Subcutaneous abdominal adipose tissue (tissue), 5 donors: ENCODE data around the gene TWF2.
"Not testable (repeated sequence)": the region's sequence is repeated elsewhere in the genome, so short reads cannot be mapped to it uniquely, and the experiment has no call there.

ENCODE experiments used
- H3K27ac ChIP-seq: one replicate; pipeline ENCODE4 v1.7.0; 2013; ENCODE audit warnings: low read depth, mild to moderate bottlenecking, inconsistent platforms, low read length, moderate library complexity
- H3K27me3 ChIP-seq, 5 donors: one replicate each; pipeline ENCODE4 v1.7.0; 2013; ENCODE audit warnings: low read length in 5 of 5, inconsistent platforms in 1 of 5; ENCODE audit not compliant: control insufficient read depth in 5 of 5, insufficient read depth in 4 of 5
- H3K36me3 ChIP-seq, 5 donors: one replicate each; pipeline ENCODE4 v1.7.0; 2013; ENCODE audit warnings: low read length in 5 of 5; ENCODE audit not compliant: control insufficient read depth in 5 of 5, insufficient read depth in 5 of 5
- H3K4me1 ChIP-seq, 5 donors: one replicate each; pipeline ENCODE4 v1.7.0; 2013; ENCODE audit warnings: low read length in 5 of 5, mild to moderate bottlenecking in 3 of 5, moderate library complexity in 1 of 5; ENCODE audit not compliant: control insufficient read depth in 5 of 5, insufficient read depth in 5 of 5
- H3K4me3 ChIP-seq, 5 donors: one replicate each; pipeline ENCODE4 v1.7.0; 2013; ENCODE audit warnings: low read length in 5 of 5, low read depth in 1 of 5
- H3K9ac ChIP-seq, 5 donors: one replicate each; pipeline ENCODE4 v1.7.0; 2013; ENCODE audit warnings: low read length in 5 of 5, mild to moderate bottlenecking in 4 of 5, moderate library complexity in 3 of 5
- H3K9me3 ChIP-seq, 5 donors: one replicate each; pipeline ENCODE4 v1.7.0; 2013; ENCODE audit warnings: low read length in 5 of 5; ENCODE audit not compliant: control insufficient read depth in 5 of 5
- donor health status: healthy.
- donor health status: healthy.
- donor health status: healthy.
- donor health status: healthy.
- donor health status: healthy.

TWF2 gene

DNA sequence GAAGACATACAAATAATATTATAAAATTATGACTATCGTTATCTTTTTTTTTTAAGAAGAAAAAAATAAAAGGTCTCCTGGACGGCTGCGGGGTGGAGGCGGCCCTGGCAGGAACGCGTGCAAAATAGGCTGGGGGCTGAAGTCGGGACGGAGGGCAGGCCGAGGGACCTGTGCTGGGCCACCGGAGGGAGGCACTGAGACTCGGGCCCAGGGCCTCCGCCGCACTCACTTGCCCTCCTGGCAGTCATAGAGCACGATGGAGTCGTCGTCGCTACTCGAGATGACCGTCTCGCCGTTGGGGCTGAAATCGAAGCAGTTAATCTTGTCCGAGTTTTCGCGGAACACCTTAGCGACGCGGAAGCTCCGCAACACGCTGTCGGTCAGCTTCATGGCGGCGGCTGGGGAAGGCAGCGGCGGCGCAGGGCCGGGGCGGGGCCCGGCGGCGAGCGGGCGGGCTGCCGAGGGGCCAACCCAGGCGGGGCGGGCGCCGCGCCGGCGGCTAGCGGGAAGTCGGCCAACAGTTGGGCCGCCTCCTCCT, 39.1 kb upstream of the TWF2 start:
- Histone ChIP-seq H3K4me3 (peak overlapping the region; percentile 84 to 96 (median 88)), H3K36me3 (peaks cover 0 to 2% (median 0%) of the 10 kb centered on the region in 5 donors), H3K4me1 (peaks cover 7 to 73% (median 63%) of the 10 kb centered on the region in 5 donors), H3K27ac (peak overlapping the region; percentile 93), H3K9me3 (no peaks in the 10 kb centered on the region), H3K9ac (peak overlapping the region; percentile 75 to 94 (median 91)), H3K27me3 (no peaks in the 10 kb centered on the region)

DNA sequence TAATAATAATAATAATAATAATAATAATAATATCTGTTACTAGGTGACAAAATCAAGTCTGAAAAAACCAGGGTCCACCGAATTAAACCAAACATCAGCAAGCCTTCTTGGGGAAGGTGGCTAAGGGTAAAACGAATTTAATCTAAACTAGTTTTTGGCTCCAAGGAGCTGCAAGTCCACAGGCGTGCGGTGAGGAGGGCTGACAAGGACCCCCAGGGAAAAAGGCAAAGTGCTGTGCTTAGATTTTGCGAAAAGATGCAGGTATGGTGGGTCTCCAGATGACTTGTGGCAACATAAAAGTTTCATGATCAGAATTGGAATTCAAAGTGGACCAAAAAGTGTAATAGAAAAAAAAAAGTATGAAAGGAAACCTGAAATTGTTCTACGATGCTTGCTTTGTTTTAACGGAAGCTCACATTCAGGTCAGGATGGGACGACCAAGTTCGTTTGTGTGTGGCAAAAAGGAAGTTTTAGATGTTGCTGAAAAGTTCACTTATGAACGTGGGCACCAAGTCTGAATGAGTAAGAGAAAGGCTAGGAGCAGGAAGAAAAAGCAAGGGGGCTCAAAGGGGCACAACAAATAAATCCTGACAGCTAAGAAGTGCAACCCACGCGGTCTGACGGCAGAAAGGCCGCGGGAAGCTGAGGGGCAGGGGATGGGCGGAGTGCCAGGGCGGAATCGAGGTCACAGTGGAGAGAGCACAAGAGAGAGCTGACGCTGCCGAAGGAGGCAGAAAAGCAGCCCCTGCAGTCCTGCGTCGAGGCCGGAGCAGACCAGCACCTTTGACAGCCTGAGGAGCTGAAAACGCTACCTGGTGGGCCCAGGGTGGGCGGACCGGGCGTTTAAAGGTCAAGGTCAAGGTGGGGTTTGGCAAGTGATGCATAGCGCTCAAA, 38.4 kb upstream of the TWF2 start:
- Histone ChIP-seq H3K9me3 (no peaks in the 10 kb centered on the region), H3K27ac (peak overlapping the region; percentile 93), H3K9ac (peak overlapping the region; percentile 75 to 94 (median 91)), H3K4me3 (peak overlapping the region; percentile 84 to 96 (median 88)), H3K27me3 (no peaks in the 10 kb centered on the region), H3K36me3 (peaks cover 2 to 5% (median 4%) of the 10 kb centered on the region in 5 donors), H3K4me1 (peaks cover 7 to 72% (median 66%) of the 10 kb centered on the region in 5 donors)

DNA sequence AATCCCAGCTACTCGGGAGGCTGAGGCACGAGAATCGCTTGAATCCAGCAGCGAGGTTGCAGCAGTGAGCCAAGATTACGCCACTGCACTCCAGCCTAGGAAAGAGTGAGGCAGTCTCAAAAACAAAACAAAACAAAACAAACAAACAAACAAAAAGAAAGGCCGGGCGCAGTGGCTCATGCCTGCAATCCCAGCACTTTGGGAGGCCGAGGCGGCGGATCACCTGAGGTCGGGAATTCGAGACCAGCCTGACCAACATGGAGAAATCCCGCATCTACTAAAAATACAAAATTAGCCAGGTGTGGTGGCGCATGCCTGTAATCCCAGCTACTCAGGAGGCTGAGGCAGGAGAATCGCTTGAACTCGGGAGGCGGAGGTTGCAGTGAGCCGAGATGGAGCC, 35.8 kb upstream of the TWF2 start:
- H3K4me1 ChIP-seq = peaks cover 10 to 83% (median 80%) of the 10 kb centered on the region in 5 donors
- peaks cover 2 to 12% (median 5%) of the 10 kb centered on the region in 5 donors for H3K36me3 ChIP-seq
- H3K9me3 ChIP-seq, H3K4me3 ChIP-seq, H3K9ac ChIP-seq, H3K27me3 ChIP-seq: not testable (repeated sequence)
- peak overlapping the region; percentile 9 for H3K27ac ChIP-seq

DNA sequence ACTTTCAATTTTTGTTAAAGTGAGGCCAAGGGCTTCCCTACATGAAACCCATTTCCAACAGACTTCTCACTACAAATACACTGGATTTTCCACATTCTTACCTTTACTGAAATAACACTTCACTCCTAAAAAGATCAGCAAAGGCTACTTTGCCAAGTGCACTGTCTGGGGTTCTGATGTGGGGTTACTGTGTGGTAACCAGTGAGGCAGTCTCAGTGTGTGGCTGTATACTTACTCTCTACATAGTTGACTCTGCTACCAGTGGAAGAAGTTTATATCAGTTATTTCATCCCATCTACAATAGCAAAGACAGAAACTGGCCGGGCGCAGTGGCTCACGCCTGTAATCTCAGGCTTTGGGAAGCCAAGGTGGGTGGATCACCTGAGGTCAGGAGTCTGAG, 33.9 kb upstream of the TWF2 start:
- Histone ChIP-seq H3K4me1 (peaks cover 10 to 80% (median 73%) of the 10 kb centered on the region in 5 donors), H3K4me3 (no peak overlapping the region), H3K27me3 (no peaks in the 10 kb centered on the region), H3K9ac (peak overlapping the region in 2 of 5 donors; percentile 3 to 24), H3K27ac (no peak overlapping the region), H3K36me3 (peaks cover 13 to 23% (median 18%) of the 10 kb centered on the region in 5 donors), H3K9me3 (no peaks in the 10 kb centered on the region)

DNA sequence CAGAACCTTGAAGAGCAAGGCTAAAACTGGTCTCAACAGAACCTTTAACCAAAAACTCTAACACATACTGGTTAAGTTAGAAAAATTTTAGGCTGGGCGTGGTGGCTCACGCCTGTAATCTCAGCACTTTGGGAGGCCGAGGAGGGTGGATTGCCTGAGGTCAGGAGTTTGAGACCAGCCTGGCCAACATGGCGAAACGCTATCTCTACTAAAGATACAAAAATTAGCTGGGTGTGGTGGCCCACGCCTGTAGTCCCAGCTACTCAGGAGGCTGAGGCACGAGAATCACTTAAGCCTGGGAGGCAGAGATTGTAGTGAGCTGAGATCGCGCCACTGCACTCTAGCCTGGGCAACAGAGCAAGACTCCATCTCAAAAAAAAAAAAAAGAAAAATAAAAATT, 33.2 kb upstream of the TWF2 start:
- Histone ChIP-seq H3K4me1 (peaks cover 10 to 75% (median 68%) of the 10 kb centered on the region in 5 donors), H3K27ac (peak overlapping the region; percentile 74), H3K9ac (peak overlapping the region in 1 of 5 donors; percentile 24), H3K36me3 (peaks cover 19 to 29% (median 25%) of the 10 kb centered on the region in 5 donors)
- not testable (repeated sequence) for H3K27me3 ChIP-seq, H3K9me3 ChIP-seq, H3K4me3 ChIP-seq

DNA sequence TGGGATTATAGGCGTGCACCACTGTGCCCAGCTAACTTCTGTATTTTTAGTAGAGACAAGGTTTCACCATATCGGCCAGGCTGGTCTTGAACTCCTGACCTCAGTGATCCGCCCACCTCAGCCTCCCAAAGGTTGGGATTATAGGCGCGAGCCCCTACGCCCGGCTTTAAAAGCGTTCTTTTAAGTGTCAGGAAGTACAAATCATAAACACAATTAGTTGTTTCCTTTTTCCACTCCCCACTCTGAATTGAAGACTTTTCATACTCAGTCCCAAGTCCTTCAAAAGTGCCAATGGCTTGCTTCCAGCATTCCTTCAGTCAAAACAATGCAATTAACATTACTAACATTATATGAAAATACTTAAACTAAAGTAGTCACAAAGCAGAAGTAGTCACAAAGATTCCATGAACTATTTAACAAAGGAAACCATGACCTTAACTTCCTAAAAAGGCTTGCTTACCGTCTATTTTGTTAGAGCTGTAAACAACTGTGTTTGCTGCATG, 31.3 kb upstream of the TWF2 start:
- no peak overlapping the region for H3K4me3 ChIP-seq
- peaks cover 7 to 57% (median 50%) of the 10 kb centered on the region in 5 donors for H3K4me1 ChIP-seq
- H3K36me3 ChIP-seq = peaks cover 30 to 46% (median 42%) of the 10 kb centered on the region in 5 donors

DNA sequence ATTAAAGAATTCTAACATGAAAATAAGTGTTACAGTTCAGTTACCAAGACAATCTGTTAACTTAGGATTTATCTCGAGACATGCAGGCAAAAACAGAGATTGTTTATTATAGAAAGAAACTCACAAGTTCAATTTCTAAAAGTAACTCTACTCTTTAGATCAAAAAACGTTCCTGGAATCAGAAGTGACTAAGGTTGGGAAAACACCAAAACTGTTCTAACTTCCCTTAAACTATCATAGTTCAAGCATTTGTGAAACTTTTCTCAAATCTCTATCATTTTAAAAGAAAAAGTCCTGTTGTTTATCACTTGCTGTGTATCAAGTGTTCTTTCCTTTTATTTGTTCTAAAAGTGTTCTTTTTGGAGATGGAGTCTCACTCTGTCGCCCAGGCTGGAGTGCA, 30.8 kb upstream of the TWF2 start:
- Histone ChIP-seq H3K9me3 (no peaks in the 10 kb centered on the region), H3K9ac (no peak overlapping the region), H3K27me3 (no peaks in the 10 kb centered on the region), H3K36me3 (peaks cover 30 to 48% (median 45%) of the 10 kb centered on the region in 5 donors), H3K4me3 (no peak overlapping the region), H3K27ac (peak overlapping the region; percentile 74), H3K4me1 (peaks cover 7 to 53% (median 44%) of the 10 kb centered on the region in 5 donors)

More for the DNA sequence above, 31.3 kb upstream of the TWF2 start:
- Histone ChIP-seq H3K9me3 (no peaks in the 10 kb centered on the region), H3K27me3 (no peaks in the 10 kb centered on the region), H3K27ac (peak overlapping the region; percentile 74), H3K9ac (peak overlapping the region in 2 of 5 donors; percentile 3 to 25)

DNA sequence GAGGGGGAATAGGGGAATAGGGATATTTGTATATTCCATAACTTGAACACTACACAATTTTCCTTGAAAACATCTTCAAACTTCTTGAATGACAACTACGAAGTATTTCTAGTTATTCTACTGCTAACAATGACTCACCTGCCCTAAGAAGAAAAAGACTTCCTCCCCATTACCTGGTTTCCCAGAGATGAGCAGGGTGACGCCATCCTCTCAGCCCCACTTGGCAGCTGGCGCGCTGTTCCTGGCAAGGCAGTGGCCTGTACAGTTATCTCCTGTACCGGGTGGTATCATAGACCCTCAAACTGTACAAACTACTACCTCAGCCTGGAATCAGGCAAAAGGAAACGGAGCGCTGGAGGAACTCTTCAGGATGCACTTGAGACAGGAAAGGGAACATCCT, 29.1 kb upstream of the TWF2 start:
- no peaks in the 10 kb centered on the region for H3K9me3 ChIP-seq
- no peak overlapping the region for H3K27ac ChIP-seq
- peaks cover 41 to 63% (median 61%) of the 10 kb centered on the region in 5 donors for H3K36me3 ChIP-seq
- H3K4me1 ChIP-seq = peaks cover 6 to 40% (median 31%) of the 10 kb centered on the region in 5 donors
- no peak overlapping the region for H3K4me3 ChIP-seq
- no peaks in the 10 kb centered on the region for H3K27me3 ChIP-seq
- peak overlapping the region in 1 of 5 donors; percentile 28 for H3K9ac ChIP-seq

DNA sequence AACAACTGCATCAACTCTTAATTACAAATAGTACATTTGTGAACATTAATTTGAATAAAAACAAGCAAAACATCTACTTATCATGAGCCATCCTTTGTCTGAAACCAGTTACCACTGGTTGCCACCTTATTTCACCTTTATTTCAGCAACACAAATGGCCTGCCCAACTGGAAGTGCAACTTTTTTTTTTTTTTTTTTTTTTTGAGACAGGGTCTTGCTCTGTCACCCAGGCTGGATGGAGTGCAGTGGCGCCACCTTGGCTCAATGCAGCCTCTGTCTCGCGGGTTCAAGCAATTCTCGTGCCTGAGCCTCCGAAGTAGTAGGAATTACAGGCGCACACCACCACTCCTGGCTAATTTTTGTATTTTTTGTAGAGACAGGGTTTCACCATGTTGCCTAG, 26.4 kb upstream of the TWF2 start:
- peaks cover 0 to 17% (median 9%) of the 10 kb centered on the region in 5 donors for H3K4me1 ChIP-seq
- no peak overlapping the region for H3K4me3 ChIP-seq
- peaks cover 44 to 89% (median 80%) of the 10 kb centered on the region in 5 donors for H3K36me3 ChIP-seq
- H3K27ac ChIP-seq = no peak overlapping the region
- no peak overlapping the region for H3K9ac ChIP-seq
- H3K9me3 ChIP-seq = no peaks in the 10 kb centered on the region
- H3K27me3 ChIP-seq = no peaks in the 10 kb centered on the region

DNA sequence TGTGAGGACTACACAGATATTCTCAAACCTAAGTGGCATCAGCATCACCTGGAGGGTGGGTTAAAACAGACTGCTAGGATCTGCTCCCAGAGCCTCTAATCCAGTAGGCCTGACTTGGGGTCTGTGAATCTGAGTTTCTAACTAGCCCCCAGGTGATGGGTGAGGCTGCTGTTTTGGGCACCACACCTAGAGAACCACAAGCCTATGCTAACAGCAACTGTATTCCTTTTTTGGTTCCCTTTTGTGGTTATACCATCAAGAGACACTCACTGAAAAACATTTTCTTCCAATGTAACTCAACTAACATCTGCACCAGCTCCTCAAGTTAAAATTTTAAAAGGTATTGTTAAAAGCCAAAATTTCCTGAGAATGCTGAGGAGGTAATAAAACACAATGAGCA, 23.5 kb upstream of the TWF2 start:
- H3K4me1 ChIP-seq = no peaks in the 10 kb centered on the region
- no peaks in the 10 kb centered on the region for H3K9me3 ChIP-seq
- H3K27me3 ChIP-seq = no peaks in the 10 kb centered on the region
- H3K9ac ChIP-seq = no peak overlapping the region
- H3K36me3 ChIP-seq = peaks cover 62 to 96% (median 91%) of the 10 kb centered on the region in 5 donors
- no peak overlapping the region for H3K4me3 ChIP-seq
- no peak overlapping the region for H3K27ac ChIP-seq
